Activated CD4-positive, CD25-positive, alpha-beta regulatory T cell treated with anti-CD3 and anti-CD28 coated beads, Interleukin-2, amount 50 U/mL, for 16 hours (primary cell): ENCODE results near the gene KLHL26.

Source experiments
- DNase-seq: peaks from one replicate; pipeline ENCODE4 v3.0.0-alpha.2; 2020; ENCODE audit warnings: low read depth, low spot score

KLHL26 gene

GRCh38 chr19:18646535-18647370 is 9.9 kb downstream of the KLHL26 start:
- DNase-seq, result no peak

DNA sequence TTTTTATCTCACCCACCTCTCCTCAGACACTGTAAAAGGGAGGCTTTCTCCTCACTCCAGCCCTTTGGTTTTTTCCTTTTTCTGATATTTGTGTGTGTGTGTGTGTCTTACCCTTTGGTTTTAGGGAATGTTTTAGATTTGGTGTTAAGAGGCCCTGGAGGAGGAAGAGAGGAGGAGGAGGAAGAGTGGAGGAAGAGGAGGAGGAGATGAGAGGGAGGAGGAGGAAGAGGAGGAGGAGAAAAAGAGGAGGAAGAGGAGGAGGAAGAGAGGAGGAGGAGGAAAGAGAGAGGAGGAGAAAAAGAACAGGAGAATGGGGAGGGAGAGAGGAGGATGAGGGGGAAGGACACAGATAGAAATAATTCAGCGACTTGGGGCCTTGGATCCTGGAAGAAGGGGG is 10.5 kb downstream of the KLHL26 start:
- no peak for DNase-seq

DNA sequence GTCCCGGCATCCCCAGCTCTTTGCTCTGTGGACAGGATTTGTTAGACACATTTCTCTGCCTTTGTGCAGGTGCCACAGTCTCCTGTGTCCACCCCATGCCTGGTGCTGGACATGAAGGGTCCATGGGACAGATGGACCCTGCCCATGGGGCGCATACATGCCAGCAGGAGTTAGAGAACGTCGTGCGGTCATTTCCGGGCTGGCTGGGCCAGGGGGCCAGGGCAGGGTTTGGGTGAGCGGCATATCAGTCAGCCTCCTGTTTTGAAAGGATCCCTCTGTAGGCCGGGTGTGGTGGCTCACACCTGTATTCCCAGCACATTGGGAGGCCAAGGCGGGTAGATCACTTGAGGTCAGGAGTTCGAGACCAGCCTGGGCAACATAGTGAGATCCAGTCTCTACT is 11.0 kb downstream of the KLHL26 start:
- no peak for DNase-seq

GRCh38 chr19:18648973-18649315 is 12.1 kb downstream of the KLHL26 start:
- DNase-seq, result no peak

DNA sequence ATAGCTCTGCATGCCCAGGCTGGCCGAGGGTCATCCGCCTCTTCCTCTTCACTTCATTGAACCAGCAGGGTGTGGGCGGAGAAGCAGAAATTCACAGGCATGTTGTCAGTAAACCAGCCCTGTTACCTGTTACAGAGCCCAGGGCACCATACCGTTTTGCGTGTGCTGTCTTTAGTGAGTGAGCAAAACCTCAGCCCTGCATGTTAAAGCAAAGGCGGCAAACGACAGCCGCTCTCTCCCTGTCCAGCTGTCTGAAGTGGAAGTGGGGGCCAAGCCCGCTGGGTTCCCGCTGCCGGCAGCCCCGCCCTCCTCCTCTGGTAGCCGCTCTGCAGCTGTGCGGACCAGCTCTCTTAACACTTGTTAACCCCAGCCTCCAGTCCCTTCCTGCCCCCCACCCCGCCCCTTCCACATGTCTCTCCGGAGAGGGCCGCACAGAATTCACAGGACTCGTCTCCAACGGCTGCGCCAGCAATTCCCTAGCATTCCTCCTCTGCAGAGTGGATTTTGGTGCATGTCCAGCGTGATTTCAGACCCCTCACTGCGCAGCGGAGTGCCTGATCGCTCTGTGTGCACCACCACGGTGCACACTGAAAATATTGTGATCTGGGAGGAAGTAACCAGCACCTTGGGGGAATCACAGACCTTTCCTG is 12.7 kb downstream of the KLHL26 start:
- no peak for DNase-seq

DNA sequence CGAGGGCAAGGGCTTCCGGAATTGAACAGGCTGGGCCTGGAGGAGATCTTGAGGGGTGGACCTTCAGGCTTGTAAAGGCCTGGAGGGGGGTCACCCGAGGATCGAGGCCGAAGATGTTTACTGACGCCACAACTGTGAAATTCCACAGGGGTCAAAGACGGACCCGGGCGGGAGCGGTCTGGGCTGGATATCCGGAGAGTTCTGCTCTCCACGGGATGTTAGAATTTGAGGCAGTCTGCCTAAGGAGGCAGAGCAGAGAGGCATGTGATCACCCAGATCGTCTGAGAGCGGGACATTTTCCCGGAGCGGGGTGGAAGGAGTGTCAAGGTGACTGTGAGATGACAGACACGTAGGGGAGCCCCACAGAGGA is 13.2 kb downstream of the KLHL26 start:
- no peak for DNase-seq

DNA sequence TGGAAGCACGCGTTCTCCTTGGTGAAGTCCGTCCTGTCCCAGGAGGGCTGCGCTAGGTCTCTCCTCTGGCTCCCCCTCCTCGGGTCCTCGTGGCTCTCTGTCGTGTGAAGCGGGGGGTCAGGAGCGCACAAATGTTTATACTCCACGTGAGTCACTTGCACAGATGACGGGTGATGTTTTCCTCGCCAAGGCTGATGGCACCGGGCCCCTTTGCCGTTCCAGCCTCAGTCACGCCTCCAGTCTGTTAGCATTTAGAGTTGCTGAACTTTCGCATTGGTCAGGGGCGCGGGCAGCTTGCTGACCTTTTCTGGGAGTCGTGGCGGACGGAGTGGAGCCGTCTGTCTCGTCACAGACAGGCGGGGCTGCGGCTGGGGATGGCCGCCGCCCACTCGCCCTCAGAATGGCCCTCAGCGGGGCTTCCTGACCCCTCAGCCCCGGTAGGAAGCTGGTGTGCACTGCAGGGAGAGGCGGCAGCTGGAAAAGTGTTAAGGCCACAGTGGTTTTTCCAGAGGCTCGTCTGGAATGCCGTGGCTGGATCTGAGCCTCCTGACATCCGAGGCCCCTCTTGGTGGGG is 13.7 kb downstream of the KLHL26 start:
- no peak for DNase-seq

GRCh38 chr19:18651300-18651699 is 14.5 kb downstream of the KLHL26 start:
- no peak for DNase-seq

- no peak for DNase-seq
These were observed 14.9 kb downstream of the KLHL26 start for GRCh38 chr19:18651733-18652132.

DNA sequence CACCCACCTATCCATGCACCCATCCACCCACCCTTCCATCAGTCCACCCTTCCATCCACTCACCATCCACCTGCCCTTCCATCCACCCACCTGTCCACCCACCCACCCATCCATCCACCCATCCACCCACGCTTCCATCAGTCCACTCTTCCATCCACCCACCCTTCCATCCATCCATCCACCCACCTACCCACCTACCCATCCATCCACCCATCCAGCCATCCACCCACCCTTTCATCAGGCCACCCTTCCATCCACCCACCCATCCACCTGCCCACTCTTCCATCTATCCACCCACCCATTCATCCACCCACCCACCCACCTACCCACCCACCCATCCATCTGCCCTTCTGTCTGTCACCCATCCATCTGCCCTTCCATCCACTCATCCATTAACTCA is 17.0 kb downstream of the KLHL26 start:
- DNase-seq, result no peak

DNA sequence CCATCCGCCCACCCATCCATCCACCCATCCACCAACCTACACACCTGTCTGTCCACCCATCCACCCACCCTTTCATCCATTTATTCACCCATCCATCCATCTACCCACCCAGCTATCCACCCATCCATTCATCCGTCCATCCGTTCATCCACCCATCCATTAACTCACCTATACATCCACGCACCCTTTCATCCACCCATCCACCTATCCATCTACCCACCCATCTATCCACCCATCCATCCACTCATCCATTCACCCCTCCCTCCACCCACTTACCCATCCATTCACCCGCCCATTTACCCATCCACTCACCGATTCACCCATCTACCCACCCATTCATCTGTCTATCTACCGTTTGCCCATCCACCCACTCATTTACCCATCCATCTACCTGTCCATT is 17.6 kb downstream of the KLHL26 start:
- no peak for DNase-seq

DNA sequence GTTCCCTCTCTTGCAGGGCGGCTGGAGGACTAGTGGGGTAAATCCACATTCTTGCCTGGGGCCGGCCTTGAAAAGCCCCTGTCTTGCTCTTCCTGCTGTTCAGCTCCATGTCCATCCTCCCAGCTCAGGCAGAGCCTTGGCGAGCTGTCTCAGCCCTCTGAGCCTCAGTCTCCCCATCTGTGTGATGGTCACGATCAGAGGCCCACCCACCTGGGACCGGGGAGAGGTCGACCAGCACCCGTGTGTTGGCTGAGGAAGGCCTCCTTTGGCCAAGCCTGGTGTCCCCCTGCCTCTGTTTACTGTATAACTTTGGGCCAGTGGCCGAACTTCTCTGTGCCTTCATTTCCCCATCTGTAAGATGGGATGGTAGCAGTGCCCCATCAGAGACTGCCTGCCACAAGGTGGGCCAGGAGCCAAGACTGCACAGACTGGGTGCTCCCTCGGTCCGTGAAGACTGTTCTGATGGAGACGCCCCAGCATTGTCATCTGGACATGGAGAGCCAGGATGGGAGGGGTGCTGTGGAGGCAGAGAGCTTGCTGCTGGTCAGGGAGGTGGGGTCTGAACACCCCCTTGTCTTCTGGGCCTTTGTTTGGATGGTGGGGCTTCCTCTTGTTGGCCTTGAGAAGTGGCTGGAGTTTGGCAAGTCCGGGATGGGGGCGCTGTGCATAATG is 18.5 kb downstream of the KLHL26 start:
- DNase-seq, result no peak

DNA sequence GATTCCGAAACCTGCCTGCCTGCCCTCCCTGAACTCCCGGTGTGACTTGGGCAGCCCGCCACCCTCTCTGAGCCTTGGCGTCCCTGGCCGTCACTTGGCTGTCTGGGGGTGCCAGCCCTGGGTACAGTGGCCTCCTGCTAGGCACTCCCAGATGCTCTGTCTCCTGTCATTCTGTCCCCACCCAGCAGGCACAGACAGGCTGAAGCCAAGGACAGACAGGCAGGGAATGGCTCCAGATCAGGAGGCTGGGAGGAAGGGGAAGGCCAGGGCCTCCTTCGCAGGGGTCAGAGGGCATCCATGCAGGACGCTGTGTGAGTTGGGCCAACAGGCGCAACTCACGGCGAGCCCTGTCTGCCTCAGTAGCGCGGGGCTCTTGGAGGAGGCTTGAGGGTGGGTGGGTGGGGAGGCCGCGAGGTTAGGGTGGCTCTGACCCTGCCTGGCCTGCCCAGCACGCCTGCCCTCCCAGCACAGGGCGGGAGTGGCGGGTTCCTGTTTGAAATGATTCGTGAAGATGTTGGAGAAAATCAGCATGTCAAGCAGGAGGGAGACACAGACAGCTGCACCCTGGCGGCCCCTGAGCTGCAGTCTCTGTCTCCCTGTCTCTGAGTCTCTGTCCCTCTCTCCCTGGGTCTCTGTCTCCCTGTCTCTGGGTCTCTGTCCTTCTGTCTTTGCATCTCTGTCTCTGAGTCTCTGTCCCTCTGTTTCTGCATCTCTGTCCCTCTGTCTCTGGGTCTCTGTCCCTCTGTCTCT is 19.7 kb downstream of the KLHL26 start:
- no peak for DNase-seq

DNA sequence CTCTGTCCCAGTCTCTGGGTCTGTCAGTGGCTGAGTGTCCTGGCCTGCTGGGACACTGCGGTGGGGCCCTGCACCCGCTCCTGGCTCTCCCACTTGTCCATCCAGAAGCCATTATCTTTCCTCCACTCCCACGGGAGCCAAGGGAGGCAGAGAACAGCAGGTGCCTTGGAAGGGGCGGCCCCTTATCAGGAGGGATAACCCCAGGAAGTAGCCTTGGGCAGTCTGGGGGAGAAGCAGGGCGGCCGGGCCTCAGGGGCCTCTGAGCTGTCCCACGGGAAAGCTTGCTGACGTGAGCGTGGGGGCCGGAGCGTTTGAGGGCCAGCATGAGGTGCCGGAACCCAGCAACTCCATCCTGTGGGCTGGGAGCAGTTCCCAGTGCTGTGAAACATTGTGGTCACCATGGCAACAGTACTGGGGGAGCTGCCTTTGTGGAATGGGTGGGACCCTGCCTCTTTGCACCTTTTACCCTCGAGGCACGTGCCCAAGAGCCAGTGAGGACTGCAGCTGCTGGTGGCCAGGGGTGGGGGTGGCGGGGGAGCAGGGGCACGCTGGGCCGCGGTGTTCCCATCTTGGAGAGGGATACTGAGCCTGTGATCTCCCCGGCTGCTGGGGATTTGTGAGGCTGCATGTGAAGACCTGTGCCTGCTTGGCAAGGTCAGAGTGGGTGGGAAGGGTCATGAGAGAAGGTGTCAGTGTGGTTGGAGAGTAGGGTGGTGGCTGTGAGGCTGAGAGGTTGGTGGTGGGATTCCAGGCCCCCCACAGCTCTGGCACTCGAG is 20.9 kb downstream of the KLHL26 start:
- no peak for DNase-seq

GRCh38 chr19:18658366-18658855 is 21.6 kb downstream of the KLHL26 start:
- DNase-seq, result no peak

GRCh38 chr19:18659281-18660050 is 22.6 kb downstream of the KLHL26 start:
- no peak for DNase-seq

DNA sequence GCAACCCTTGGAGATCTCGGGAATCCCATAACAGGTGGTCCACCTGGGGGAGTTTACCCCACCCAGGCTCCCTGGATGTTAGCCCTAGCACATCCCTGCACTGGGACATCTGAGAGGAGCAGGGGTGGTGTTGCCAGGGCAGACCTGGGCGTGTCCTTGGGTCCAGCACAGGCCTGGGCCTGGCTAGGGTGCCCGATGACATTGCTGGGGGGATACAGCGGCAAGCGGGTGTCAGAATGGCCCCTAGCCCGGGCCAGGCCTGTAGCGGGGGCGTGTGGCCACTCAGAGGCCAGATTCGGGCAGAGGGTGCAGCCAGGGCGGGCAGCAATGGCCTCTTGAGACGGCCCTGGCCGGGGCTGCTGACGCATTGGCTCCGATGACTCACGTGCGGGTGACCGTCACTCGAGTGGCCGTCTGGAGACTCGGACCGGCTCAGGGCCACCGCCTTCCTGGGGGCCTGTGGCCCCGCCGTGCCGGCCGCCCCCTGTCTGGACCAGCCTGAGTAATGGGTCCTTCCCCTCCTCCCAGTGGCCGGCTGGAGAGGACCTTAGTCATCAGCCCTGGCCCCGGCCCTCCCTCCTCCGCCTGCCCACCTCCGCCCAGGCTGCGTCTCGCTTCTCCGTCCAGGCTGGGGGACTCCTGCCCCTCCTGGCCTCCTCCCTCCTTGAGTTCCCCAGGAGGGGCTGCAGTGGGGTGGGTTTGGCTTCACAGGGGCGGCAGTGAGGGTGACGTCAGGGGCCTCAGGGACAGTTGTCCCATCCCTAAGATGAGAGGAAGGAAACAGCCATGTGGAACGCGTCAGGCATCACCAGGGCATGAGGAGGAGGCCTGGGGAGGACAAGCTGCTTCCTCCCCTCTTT is 23.5 kb downstream of the KLHL26 start:
- no peak for DNase-seq

- DNase-seq, result no peak
These were observed 24.3 kb downstream of the KLHL26 start for GRCh38 chr19:18660939-18661670.
